CD14-positive monocyte (primary cell): Measurements from ENCODE around the gene NTM. TPM values are rescaled to one million over a fixed set of nuclear protein-coding genes. Genes with fewer than 3 reads are reported as not detected.

Experiments
- DNase-seq, 3 donors: peaks; one replicate each; pipeline ENCODE4 v3.0.0-alpha.2; 2011 to 2022
- H2AFZ ChIP-seq: 2 replicates; pipeline ENCODE4 v1.6.0; 2012; ENCODE audit warnings: mild to moderate bottlenecking, low read depth, low read length, inconsistent platforms; ENCODE audit not compliant: insufficient read depth, poor library complexity, severe bottlenecking
- H3K27ac ChIP-seq, 2 donors: 1 replicate in 1 of 2; 2 replicates in 1 of 2; pipeline ENCODE4 v1.5.1; 2012 to 2013; ENCODE audit warnings: low read length in 2 of 2, control low read depth in 1 of 2, inconsistent platforms in 1 of 2, low read depth in 1 of 2, mild to moderate bottlenecking in 1 of 2
- H3K27me3 ChIP-seq, 2 donors: one replicate each; pipeline versions ENCODE4 v1.6.0 to v1.6.1; 2011 to 2013; ENCODE audit warnings: low read length in 2 of 2; ENCODE audit not compliant: control insufficient read depth in 2 of 2, insufficient read depth in 2 of 2
- H3K36me3 ChIP-seq, 2 donors: replicated peaks in 1 of 2; 1 replicate in 1 of 2; 2 replicates in 1 of 2; pipeline versions ENCODE4 v1.5.1 to v1.6.1; 2012 to 2013; ENCODE audit warnings: low read length in 2 of 2, control low read depth in 1 of 2, inconsistent platforms in 1 of 2, mild to moderate bottlenecking in 1 of 2; ENCODE audit not compliant: insufficient read depth in 2 of 2, control insufficient read depth in 1 of 2
- H3K4me1 ChIP-seq, 2 donors: 1 replicate in 1 of 2; 2 replicates in 1 of 2; pipeline versions ENCODE4 v1.5.1 to v1.6.1; 2012 to 2013; ENCODE audit warnings: low read length in 2 of 2, control low read depth in 1 of 2, inconsistent platforms in 1 of 2, mild to moderate bottlenecking in 1 of 2, moderate library complexity in 1 of 2; ENCODE audit not compliant: insufficient read depth in 2 of 2, control insufficient read depth in 1 of 2
- H3K4me2 ChIP-seq: replicated peaks from 2 replicates; pipeline ENCODE3; 2012; ENCODE audit warnings: low read length, moderate library complexity, mild to moderate bottlenecking; ENCODE audit not compliant: poor library complexity, severe bottlenecking; ENCODE audit errors: extremely low read depth
- H3K4me3 ChIP-seq, 3 experiments: fragments of 200-600 bp in 1 of 3; sonication (generic) in 1 of 3; replicated peaks in 1 of 3; 1 replicate in 2 of 3; 2 replicates in 1 of 3; pipeline ENCODE4 v1.5.1; 2011 to 2013; ENCODE audit warnings: low read length in 3 of 3, mild to moderate bottlenecking in 3 of 3, control low read depth in 2 of 3, low read depth in 2 of 3, inconsistent platforms in 1 of 3, moderate library complexity in 1 of 3
- H3K79me2 ChIP-seq: 2 replicates; pipeline ENCODE4 v1.6.0; 2012; ENCODE audit warnings: mild to moderate bottlenecking, control low read depth, inconsistent platforms, low read length, moderate library complexity; ENCODE audit not compliant: insufficient read depth
- H3K9ac ChIP-seq: 2 replicates; pipeline ENCODE4 v1.6.0; 2017; ENCODE audit warnings: low read length, mild to moderate bottlenecking; ENCODE audit not compliant: insufficient read depth, poor library complexity, severe bottlenecking
- H3K9me3 ChIP-seq, 2 donors: replicated peaks in 1 of 2; 1 replicate in 1 of 2; 2 replicates in 1 of 2; pipeline versions ENCODE4 v1.5.1 to v1.6.1; 2012 to 2013; ENCODE audit warnings: low read length in 2 of 2, control low read depth in 1 of 2; ENCODE audit not compliant: control insufficient read depth in 1 of 2, insufficient read depth in 1 of 2
- H4K20me1 ChIP-seq: 2 replicates; pipeline ENCODE4 v1.6.0; 2012; ENCODE audit warnings: mild to moderate bottlenecking, low read length, control low read depth, moderate library complexity; ENCODE audit not compliant: insufficient read depth
- H3K27ac Mint-ChIP-seq, 7 donors: one replicate each; pipeline ENCODE4 v1.8.0; 2020; ENCODE audit warnings: mild to moderate bottlenecking in 7 of 7, mixed read lengths in 7 of 7, moderate library complexity in 6 of 7, inconsistent platforms in 2 of 7
- H3K27me3 Mint-ChIP-seq, 3 donors: one replicate each; pipeline ENCODE4 v1.8.0; 2021 to 2022; ENCODE audit warnings: low read depth in 3 of 3, mild to moderate bottlenecking in 3 of 3, mixed read lengths in 3 of 3, moderate library complexity in 3 of 3, inconsistent platforms in 1 of 3
- H3K36me3 Mint-ChIP-seq, 2 donors: one replicate each; pipeline ENCODE4 v1.8.0; 2020; ENCODE audit warnings: mixed read lengths in 2 of 2, inconsistent platforms in 1 of 2, mild to moderate bottlenecking in 1 of 2
- H3K4me1 Mint-ChIP-seq: one replicate; pipeline ENCODE4 v1.8.0; 2020; ENCODE audit warnings: mild to moderate bottlenecking, mixed read lengths
- H3K4me3 Mint-ChIP-seq, 2 donors: one replicate each; pipeline ENCODE4 v1.8.0; 2020; ENCODE audit warnings: mild to moderate bottlenecking in 2 of 2, mixed read lengths in 2 of 2, moderate library complexity in 1 of 2
- H3K9me3 Mint-ChIP-seq, 7 donors: one replicate each; pipeline ENCODE4 v1.8.0; 2020 to 2022; ENCODE audit warnings: mixed read lengths in 7 of 7, mild to moderate bottlenecking in 6 of 7, moderate library complexity in 6 of 7, inconsistent platforms in 2 of 7
- WGBS: methylation state at CpG from one replicate; pipeline ENCODE4 v1.1.5; 2013; ENCODE audit warnings: missing lambda C conversion rate; ENCODE audit not compliant: insufficient coverage; 5-methylcytosine and 5-hydroxymethylcytosine counted together
- intact Hi-C, 2 donors: fragments of 100-400 bp; cut with micrococcal nuclease; formaldehyde crosslinking; loops; one replicate each; pipeline versions ENCODE4 v1.15.0 to v1.15.1; 2023
- polyA plus RNA-seq, 3 donors: library from polyadenylated mRNA; depleted of rRNA in 1 of 3; unstranded in 2 of 3; stranded (reverse) in 1 of 3; fragments of 300-500 nt in 2 of 3; fragments of >200 nt in 1 of 3; fragmentation: Illumina TruSeq in 2 of 3; gene quantifications; 1 replicate in 2 of 3; 2 replicates in 1 of 3; pipeline ENCODE4 v1.2.3, GENCODE V29; 2012 to 2021
- TF ChIP-seq, protein P1 (sequence below): fragments of 200-600 bp; IDR thresholded peaks from one replicate; pipeline ENCODE4 v1.8.0; 2022; ENCODE audit warnings: antibody characterized with exemption, mild to moderate bottlenecking

Gene NTM
- polyA plus RNA-seq, 3 donors: not detected

DNA sequence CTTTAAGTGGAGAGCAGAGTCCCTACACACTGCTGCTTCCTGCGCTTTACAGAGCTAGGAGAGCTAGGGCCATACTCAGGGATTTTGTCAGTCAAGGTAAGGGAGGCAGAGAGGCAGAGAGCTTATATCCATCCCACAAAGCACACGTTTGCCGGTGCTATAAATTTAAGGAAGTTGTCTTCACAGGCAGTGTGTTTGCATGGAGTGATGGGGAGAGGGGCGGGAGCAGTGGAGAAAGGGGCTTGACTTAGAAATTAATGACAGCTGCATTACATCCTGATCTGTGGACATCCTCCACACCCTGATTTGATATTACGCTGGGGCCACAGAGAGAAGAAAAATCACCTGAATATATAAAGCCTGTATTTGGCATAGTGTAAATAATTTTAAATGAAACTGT lies 84.1 kb downstream of the NTM start:
- no peaks in the 10 kb centered on the region for H4K20me1 ChIP-seq
- no peaks in the 10 kb centered on the region for H3K4me1 ChIP-seq
- H3K27me3 ChIP-seq: no peaks in the 10 kb centered on the region
- no peak overlapping the region for H3K4me3 ChIP-seq
- H3K27ac Mint-ChIP-seq: no peak overlapping the region
- no peak overlapping the region for H3K4me2 ChIP-seq
- TF ChIP-seq, protein P1, sequence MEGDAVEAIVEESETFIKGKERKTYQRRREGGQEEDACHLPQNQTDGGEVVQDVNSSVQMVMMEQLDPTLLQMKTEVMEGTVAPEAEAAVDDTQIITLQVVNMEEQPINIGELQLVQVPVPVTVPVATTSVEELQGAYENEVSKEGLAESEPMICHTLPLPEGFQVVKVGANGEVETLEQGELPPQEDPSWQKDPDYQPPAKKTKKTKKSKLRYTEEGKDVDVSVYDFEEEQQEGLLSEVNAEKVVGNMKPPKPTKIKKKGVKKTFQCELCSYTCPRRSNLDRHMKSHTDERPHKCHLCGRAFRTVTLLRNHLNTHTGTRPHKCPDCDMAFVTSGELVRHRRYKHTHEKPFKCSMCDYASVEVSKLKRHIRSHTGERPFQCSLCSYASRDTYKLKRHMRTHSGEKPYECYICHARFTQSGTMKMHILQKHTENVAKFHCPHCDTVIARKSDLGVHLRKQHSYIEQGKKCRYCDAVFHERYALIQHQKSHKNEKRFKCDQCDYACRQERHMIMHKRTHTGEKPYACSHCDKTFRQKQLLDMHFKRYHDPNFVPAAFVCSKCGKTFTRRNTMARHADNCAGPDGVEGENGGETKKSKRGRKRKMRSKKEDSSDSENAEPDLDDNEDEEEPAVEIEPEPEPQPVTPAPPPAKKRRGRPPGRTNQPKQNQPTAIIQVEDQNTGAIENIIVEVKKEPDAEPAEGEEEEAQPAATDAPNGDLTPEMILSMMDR: no peak
- no peak for DNase-seq
- peaks cover 0 to 6% (median 1%) of the 10 kb centered on the region in 7 donors for H3K9me3 Mint-ChIP-seq
- no peaks in the 10 kb centered on the region for H3K36me3 Mint-ChIP-seq
- no peaks in the 10 kb centered on the region for H3K36me3 ChIP-seq
- no CpG with 5 or more reads among the region's 5 CpGs for WGBS
- intact Hi-C loops: no loop called here
- no peak overlapping the region for H3K9ac ChIP-seq
- peaks cover 0 to 9% (median 5%) of the 10 kb centered on the region in 3 donors for H3K27me3 Mint-ChIP-seq
- no peak overlapping the region for H3K4me3 Mint-ChIP-seq
- H2AFZ ChIP-seq: no peak overlapping the region
- no peaks in the 10 kb centered on the region for H3K79me2 ChIP-seq
- no peaks in the 10 kb centered on the region for H3K9me3 ChIP-seq
- H3K4me1 Mint-ChIP-seq: no peaks in the 10 kb centered on the region
- H3K27ac ChIP-seq: no peak overlapping the region

DNA sequence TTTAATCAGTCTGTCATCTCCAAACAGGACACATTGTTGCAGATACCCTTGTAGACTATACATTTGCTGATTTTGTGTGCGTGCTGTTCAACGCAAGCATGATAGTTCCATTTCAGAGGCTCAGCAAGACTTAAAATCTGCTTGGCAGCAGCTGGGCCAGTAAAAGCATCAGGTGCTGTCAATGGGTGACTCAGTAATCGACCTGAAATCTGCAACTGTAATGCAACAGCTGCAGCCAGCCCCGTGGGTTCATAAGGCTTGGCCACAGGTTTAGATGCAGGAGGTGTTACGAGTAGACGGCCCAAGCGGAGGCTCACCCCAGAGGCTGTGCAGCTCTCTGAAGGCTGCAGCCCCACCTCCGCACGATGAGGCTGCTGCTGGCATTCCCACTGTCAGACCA lies 84.6 kb downstream of the NTM start:
- H3K27ac Mint-ChIP-seq: no peak overlapping the region
- H3K79me2 ChIP-seq: no peaks in the 10 kb centered on the region
- no peaks in the 10 kb centered on the region for H4K20me1 ChIP-seq
- no peaks in the 10 kb centered on the region for H3K36me3 Mint-ChIP-seq
- 94% methylated on average over 9 of the region's 9 CpGs for WGBS
- TF ChIP-seq, protein P1: no peak
- no peaks in the 10 kb centered on the region for H3K36me3 ChIP-seq
- no peak overlapping the region for H2AFZ ChIP-seq
- no peak overlapping the region for H3K27ac ChIP-seq
- no peak overlapping the region for H3K9ac ChIP-seq
- no peak overlapping the region for H3K4me3 ChIP-seq
- no peaks in the 10 kb centered on the region for H3K4me1 Mint-ChIP-seq
- no peaks in the 10 kb centered on the region for H3K9me3 ChIP-seq
- H3K4me1 ChIP-seq: no peaks in the 10 kb centered on the region
- H3K4me3 Mint-ChIP-seq: no peak overlapping the region
- peaks cover 0 to 6% (median 0%) of the 10 kb centered on the region in 7 donors for H3K9me3 Mint-ChIP-seq
- H3K27me3 Mint-ChIP-seq: peaks cover 0 to 9% (median 5%) of the 10 kb centered on the region in 3 donors
- no peak for DNase-seq
- H3K27me3 ChIP-seq: no peaks in the 10 kb centered on the region
- no peak overlapping the region for H3K4me2 ChIP-seq
- intact Hi-C loops: no loop called here
